NCI-H1694 (cell line): ENCODE data around the gene PRIM2.
"Not testable (repeated sequence)": the region's sequence is repeated elsewhere in the genome, so short reads cannot be mapped to it uniquely, and the experiment has no call there.

ENCODE experiments used
- DNase-seq: peaks from one replicate; lab custom pipeline; 2025; lab: John Stamatoyannopoulos, UW

Gene PRIM2

DNA sequence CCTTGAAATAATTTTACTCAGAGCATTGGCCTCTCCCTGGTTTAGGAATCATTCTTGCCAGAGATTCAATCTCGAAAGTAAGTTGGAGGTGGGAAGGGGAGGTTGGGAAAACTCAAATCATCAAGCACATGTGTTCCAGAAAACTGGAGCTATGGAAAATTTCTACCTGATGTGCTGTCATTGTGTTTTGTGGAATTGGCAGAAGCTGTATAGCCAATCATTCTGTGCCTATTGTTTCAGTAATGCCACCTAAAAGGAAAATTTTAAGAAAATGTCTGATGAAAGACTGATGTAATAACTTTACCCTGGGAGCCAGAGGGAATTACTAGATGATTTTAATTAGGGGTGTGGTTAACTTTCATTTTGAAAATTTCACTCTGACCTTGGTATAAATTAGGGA is 187.8 kb downstream of the PRIM2 start:
- DNase-seq: not testable (repeated sequence)

DNA sequence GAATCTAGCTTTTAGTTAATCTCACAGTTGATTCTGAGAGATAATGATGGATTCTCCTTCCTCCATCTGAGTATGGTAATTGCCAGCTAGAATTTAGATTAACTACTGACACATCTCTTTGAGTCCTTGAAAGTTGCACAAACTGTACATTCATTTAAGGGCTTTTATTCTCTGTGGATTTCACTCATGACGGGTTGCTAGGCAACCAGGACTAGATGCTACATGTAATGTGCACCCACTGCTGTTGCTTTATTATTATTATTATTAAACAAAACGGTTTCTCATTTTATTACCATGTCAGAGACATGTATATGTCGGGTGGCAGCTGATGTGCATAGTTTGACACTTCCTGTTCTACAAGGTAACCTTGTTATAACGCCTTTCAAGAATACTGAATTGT is 193.0 kb downstream of the PRIM2 start:
- not testable (repeated sequence) for DNase-seq

DNA sequence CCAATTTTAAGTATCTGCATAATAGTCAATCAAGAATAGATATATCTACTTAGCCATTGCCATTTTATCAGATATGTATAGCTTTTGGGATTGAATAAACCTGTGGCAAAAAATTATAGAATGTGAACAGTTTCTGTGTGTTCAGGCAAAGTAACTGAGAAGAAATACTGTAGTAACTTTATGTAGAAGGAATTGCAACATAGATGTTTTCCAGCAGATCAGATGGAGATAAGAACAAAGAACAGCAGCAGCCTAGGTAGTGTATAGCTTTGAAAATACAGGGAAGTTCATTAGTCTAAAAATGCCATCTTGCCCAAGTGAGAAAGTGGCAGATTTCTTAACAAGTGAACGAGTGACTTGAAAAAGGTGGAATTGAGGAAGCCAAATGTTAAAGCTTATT is 197.7 kb downstream of the PRIM2 start:
- not testable (repeated sequence) for DNase-seq

DNA sequence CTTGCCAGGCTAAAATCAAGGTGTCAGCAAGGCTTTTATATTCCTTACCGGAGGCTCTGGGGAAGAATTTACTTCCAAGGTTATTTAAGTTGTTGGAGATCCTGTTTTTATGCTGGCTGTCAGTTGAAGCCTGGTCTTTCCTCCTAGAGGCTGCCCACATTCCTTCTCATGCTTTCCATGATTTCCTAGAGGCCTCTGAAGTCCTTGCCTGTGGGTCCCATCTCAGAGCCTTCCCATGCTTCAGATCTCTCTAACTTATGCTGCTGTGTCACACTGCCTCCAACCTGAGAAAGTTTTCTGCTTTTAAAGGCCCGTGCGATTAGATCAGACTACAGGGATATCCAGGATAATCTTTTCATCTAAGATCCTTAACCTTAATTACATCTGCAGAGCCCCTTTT is 198.4 kb downstream of the PRIM2 start:
- not testable (repeated sequence) for DNase-seq

DNA sequence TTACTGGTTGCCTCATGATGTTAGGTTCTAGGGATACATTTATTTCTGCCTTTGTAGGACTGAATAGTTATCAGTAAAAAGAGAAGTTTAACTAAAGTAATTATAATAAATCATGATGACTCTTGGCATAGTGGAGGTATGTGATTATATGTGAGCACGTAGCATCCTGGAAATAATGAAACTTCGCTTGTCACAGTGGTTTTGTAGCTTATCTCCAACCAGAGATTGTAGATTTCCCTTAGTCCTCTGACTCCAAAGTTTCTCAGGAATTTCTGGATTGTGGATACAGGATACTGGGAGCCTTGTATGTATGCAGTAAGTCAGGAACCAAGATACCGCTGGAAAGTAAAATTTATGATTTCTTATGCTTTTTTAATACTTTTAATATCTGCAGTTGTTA is 199.3 kb downstream of the PRIM2 start:
- not testable (repeated sequence) for DNase-seq

DNA sequence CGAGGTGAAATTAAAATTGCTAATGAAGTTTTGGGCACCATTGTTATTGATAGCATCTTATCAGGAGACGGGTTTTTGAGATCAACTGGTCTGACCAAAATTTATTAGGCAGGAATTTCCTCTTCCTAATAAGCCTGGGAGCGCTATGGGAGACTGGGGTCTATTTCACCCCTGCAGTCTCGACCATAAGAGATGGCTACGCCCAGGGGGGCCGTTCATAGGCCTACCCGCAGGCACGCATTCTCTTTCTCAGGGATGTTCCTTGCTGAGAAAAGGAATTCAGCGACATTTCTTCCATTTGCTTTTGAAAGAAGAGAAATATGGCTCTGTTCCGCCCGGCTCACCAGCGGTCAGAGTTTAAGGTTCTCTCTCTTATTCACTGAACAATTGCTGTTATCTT is 201.8 kb downstream of the PRIM2 start:
- DNase-seq: not testable (repeated sequence)

DNA sequence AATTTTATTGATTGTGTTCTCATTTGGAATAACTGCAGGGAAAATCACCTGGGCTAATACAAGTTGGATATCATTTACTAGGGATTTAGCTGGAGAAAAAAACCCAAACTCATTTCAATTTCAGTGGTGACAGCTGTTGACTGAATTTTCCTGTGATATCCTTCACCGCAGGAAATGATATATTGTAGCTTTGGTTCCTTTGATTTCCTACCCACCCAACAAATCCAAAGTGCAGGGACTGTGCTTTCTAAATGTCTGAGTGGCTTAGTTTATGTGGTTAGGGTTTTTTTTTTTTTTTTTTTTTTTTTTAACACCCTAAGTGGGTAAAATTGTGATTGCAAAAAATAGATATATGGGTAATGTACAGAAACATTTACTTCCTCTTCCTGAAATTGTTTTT is 203.7 kb downstream of the PRIM2 start:
- not testable (repeated sequence) for DNase-seq

DNA sequence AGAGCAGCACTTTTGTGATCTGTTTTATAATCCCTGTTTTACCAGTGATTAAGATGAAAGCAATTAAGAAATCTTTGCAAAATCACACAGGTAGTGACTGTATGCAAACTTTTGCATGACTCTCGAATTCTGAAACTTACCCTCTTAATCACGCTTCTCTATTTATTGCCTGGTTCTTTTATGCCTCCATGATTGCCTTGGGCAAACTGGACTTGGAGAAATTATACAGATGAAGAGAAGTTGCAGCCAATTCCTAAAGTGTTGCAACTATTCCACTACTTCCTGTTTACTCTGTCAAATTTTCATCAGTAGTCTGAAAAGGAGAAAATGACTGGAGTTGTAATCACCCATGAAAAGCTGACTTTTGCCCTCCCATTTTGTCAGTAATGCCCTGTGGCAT is 205.8 kb downstream of the PRIM2 start:
- DNase-seq: not testable (repeated sequence)

DNA sequence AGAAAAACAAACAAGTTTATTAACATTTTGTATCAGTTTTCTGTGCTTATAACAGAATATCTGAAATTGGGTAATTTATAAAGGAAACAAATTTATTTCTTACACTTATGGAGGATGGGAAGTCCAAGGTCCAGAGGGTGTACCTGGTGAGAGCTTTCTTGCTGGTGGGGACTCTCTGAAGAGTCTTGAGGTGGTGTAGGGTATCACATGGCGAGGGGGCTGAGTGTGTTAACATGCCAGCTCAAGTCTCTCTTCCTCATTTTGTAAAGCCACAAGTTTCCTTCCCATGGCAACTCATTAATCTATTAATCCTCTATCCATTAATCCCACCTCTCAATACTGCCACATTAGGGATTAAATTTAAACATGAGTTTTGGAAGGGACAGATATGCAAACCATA is 212.3 kb downstream of the PRIM2 start:
- DNase-seq: not testable (repeated sequence)

DNA sequence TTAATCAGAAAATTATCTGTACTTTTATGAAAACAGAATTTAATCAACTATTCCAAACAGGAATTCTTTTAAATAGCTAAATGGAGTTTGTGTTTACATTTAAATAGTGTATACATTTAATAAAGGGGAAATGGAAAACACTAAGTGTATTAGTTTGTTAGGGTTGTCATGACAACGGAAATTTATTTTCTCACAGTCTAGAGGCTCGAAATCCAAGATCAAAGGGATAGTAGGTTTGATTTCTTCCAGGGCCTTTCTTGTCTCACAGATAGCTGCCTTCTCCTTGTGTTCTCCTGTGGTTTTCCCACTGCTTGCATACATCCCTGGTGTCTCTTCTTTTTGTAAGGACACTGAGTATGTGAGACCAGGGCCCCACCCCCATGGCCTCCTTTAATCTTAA is 215.2 kb downstream of the PRIM2 start:
- DNase-seq: not testable (repeated sequence)

DNA sequence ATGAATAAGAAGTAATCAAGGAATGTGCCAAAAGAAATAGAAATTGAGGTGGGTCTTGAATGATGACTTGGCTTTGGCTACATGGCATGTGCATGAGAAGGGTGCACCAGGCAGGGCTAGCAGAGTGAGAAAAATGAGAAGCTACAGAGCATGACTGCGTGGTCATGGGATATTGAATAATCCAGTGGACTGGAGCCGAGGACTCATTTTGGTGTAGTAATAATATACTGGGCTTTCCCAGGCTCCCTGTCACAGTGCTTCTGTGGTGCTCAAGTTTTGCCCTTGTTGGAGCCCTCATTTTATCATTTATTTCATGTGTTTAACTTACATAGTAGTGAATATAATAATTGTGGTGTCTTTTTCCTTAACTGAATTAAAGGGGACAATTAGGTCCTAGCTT is 217.7 kb downstream of the PRIM2 start:
- not testable (repeated sequence) for DNase-seq

DNA sequence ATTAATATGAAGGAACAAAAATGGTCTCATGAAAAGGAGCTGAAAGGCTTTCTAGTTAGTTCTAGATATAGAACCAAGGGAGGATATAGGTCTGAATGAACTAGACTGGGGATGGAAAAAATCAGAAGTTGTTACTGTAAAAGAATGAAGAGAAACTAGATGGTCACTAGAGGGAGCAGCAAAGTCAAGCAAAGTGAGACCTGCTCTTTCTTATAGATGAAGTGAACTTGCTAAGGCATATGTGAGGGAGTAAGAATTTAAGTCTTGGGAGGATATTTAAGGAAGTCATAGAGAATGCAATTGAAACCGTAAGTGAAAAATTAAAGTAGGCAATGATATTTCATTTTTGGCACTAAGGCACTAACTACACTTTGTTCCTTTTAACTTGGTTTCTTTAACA is 218.6 kb downstream of the PRIM2 start:
- not testable (repeated sequence) for DNase-seq

DNA sequence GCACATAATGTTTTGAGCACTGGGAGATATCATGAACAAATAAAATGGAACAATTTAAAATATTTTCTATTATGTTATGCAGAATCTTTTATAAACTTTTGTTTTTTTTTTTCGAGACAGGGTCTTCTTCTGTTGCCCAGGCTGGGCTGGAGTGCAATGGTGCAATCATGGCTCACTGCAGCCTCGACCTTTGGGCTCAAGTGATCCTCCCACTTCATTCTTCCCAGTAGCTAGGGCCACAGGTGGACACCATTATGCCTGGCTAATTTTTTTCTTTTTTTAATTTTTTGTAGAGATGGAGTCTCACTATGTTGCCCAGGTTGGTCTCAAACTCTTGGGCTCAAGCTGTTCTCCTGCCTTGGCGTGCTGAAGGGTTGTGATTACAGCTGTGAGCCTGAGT is 220.5 kb downstream of the PRIM2 start:
- DNase-seq: not testable (repeated sequence)

DNA sequence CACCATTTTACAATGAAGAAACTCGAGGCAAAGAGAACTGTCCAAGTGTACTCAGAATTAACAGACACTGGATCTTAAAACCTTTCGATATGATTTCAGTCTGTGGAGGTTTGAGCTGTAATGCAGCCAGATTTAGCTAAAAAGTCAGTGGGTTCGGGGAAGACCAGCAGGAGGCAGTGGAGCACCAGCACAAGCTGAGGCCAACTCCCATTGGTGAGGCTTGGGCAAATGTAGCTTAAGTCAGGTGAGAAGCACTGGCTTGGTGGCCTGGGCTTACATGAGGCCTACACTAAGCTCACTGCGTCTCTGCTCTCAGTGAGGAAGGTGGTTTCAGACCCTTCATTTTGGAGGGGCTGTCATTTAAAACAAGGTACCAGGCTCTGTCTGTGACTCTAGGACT is 234.5 kb downstream of the PRIM2 start:
- DNase-seq: not testable (repeated sequence)

DNA sequence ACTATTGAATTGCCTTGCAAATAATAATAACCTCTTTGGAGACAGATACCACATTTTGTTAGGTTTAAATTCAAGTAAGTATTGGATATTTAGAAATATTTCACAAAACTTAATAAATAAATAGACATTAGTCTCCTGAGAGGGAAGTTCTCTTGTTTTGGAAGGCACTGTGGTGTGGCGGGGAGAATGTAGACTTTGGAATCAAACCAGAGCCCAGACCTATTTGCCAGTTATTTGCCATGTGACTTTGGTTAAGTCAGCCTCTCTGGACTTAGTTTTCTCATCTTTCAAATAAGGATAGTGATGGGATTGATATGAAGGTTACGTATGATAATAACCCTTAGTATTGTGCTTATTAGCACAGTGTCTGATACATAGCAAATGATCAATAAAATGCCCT is 240.4 kb downstream of the PRIM2 start:
- not testable (repeated sequence) for DNase-seq

DNA sequence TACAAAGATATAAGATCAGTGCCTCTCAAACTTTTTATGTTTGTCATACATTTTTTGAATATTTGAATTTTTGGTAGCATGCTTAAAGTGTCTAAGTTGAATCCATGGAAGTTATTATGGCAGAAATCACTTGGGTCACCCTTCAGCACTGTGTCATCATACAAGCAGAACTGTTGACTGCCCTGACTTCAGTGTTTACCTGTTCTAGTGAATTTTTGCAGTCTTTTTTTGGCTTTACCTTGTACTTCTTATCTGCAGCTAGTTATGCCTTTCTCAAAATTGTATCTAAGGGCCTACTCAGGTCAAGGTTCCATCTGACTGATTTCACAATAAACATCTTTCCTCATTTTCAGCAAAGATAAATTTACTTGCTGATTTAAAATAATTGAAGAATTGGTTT is 241.7 kb downstream of the PRIM2 start:
- DNase-seq: not testable (repeated sequence)

DNA sequence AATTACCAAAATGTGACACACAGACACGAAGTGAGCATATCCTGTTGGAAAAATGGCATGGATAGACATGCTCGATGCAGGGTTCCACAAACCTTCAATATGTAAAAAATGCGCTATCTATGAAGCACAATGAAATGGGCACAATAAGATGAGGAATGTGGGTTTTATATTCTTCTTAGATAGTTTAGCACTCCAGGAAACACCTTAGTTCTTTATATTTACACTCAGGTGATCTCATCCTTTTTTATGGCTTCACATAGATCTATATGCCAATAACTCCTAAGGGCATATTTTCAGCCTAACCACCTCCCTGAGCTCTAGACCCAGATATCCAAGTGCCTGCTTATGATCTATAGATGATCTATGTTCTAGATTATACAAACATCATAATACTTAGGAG is 244.8 kb downstream of the PRIM2 start:
- not testable (repeated sequence) for DNase-seq

DNA sequence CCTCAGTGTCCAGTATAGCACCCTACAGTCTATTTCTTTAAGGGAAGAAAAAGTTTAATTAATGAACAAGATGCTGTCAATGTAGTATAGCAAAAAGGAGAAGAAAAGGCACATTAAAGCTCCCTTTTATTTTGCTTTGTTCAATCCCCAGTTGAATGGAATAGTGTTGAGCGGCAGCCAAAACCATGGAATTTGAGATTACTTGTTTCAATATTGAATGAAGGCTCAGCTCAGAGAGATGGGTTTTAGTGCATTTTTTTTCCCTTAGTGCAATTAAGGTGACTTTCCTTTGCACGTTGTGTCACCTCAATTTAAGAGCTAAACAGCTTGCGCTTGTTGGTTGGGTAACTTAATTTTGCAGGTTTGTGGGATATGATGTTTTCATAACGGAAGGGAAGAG is 254.7 kb downstream of the PRIM2 start:
- DNase-seq: not testable (repeated sequence)

DNA sequence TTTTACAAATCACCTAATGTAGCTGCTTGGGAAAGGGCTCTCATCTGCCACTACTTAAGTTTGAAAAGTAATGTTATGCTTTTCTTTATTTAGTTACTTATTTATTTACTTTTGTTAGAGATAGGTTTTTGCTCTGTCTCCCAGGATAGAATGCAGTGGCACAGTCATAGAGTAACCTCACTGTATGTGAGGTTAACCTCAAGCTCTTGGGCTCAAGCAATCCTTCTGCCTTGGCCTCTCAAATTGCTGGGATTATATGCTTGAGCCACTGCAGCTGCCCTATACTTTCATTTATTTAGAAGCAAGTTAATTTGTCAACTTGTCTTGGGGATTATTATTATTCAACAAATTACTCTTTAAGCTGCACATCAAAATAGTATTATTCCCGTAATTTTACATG is 255.4 kb downstream of the PRIM2 start:
- not testable (repeated sequence) for DNase-seq

DNA sequence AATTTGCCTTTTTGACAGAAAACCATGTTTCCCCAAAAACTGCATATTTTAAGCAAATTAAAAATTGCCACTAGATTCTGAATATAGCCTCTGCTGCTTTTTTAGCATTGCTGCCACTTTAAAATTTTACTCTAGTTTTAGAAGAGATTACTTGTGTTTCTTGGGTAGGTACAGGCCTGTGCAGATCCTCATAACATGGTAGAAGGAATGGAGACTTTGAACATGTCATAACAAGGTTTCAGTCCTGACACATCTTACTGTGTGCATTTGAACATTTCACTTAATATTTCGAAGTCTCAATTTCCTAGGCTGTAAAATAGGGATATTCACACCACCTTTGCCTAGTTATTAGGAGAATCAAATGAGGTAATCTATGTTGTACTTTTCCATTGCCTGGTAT is 259.6 kb downstream of the PRIM2 start:
- DNase-seq: not testable (repeated sequence)

DNA sequence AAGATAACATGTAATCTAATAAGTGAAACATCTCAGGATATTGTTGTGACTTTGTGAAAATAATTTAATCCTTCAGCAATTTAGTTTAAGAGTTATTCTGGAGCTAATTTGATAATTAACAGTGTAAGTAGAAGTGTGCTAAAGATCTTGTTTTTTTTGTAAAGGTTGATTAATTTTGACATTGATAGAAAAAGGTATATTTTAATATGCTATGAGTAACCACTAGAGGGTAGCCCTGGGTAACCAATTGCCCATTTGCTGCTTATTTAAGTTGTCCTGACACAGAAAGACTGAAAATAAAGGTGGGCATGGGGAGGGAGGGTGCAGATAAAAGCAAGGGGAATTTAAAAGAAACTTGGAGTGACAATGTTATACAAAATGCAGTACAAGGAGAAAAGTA is 262.1 kb downstream of the PRIM2 start:
- DNase-seq: not testable (repeated sequence)

DNA sequence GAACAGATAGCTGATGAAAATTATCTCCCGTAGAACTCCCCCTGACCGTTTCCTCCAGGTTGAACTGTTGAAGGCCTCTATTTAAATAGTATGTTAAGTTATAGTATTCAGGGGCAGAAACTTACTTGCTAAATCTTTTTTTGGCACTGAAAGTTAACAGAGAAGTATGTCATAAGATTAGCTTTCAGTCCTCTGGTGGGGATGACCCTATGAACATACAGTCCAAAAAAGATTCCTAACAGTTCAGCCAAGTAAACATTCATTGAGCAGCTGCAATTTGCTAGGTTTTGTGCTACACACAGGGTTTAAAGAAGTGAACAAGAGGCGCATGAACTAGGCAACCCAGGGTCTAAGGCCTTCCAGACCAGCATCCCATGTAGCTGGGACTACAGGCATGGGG is 264.2 kb downstream of the PRIM2 start:
- DNase-seq: not testable (repeated sequence)

DNA sequence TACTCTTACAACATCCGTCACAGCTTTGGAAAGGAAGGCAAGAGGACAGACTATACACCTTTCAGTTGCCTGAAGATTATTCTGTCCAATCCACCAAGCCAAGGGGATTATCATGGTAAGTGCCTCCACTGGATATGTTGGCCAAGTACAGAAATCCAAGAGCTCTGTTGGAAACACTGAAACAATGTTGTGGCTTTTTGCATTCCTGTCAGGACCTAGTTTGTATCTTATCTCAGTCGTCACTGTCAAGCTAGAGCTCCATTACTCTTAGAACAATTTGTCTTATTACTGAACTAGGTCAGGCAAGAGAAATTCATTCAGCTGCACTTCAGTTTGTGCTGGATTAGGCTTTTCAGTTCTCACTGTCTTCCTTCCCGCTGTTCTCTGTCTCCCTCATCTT is 283.7 kb downstream of the PRIM2 start:
- not testable (repeated sequence) for DNase-seq

DNA sequence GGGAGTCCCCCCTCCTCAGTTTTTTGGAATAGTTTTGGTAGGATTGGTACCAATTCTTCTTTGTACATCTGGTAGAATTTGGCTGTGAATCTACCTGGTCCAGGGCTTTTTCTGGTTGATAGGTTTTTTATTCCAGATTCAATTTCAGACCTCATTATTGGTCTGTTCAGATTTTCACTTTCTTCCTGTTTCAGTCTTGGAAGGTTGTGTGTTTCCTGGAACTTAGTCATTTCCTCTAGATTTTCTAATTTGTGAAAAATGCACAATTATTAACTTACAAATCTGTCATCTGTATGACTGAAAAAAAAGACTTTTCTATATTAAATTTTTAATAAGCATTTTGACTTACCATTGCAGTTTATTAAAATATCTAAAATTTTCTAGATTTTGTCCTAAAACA is 287.9 kb downstream of the PRIM2 start:
- DNase-seq: not testable (repeated sequence)

DNA sequence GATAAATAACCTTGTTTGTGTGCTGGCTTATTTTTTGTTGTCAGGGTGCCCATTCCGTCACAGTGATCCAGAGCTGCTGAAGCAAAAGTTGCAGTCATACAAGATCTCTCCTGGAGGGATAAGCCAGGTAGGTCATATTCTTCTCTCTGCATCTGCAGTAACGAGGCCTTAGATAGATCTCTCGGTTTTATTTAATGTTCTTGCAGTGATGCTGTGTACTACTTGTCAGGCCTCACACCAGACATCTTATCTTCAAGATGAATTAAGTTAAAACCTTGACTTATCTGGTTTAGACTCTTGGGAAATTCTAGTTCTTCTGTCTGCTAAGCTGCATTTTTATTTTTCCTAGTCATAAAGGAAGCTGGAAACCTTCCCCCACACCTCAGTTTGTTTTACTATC is 288.9 kb downstream of the PRIM2 start:
- not testable (repeated sequence) for DNase-seq
